Measurements from ENCODE around the gene NLGN1.

DNA sequence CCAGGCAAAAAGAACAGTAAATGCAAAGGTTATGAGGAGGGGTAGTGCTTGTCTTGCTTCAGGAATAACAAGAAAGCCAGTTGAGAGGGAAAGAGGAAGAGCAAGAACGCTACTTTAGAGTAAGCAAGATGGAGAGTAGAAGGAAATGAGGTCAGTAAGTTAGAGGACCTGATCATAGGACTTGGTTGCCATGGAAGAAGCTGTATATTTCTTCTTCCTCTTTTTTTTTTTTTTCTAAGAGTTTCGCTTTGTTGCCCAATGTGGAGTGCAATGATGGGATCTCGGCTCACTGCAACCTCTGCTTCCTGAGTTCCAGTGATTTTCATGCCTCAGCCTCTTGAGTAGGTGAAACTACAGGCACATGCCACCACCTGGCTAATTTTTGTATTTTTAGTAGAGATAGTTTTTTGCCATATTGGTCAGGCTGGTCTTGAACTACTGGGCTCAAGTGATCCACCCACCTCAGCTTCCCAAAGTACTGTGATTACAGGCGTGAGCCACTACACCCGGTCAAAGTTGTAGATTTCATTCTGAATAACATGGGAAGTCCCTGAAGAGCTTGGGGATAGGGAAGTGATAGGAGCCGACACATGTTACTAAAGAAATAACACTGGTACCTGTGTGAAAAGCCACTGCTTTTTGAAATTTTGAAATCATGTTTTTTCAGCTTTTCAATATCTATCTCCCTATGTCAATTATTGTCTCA, 933.7 kb downstream of the NLGN1 start:
- no peak for TF ChIP-seq POLR2A (IDR thresholded peaks at IDR 0.05)
- TF ChIP-seq, protein P1, sequence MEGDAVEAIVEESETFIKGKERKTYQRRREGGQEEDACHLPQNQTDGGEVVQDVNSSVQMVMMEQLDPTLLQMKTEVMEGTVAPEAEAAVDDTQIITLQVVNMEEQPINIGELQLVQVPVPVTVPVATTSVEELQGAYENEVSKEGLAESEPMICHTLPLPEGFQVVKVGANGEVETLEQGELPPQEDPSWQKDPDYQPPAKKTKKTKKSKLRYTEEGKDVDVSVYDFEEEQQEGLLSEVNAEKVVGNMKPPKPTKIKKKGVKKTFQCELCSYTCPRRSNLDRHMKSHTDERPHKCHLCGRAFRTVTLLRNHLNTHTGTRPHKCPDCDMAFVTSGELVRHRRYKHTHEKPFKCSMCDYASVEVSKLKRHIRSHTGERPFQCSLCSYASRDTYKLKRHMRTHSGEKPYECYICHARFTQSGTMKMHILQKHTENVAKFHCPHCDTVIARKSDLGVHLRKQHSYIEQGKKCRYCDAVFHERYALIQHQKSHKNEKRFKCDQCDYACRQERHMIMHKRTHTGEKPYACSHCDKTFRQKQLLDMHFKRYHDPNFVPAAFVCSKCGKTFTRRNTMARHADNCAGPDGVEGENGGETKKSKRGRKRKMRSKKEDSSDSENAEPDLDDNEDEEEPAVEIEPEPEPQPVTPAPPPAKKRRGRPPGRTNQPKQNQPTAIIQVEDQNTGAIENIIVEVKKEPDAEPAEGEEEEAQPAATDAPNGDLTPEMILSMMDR (IDR thresholded peaks at IDR 0.05) = no peak
